GM12875 (cell line): ENCODE results near the gene PLEKHN1.

Experiments used
- H3K4me3 ChIP-seq: one replicate; pipeline ENCODE4 v1.5.1; 2011; ENCODE audit warnings: low read depth, low read length, control low read depth
- CTCF ChIP-seq: IDR thresholded peaks from 2 replicates; pipeline ENCODE4 v1.5.1; 2011; ENCODE audit warnings: low read depth, mild to moderate bottlenecking, control low read depth, inconsistent platforms, low read length, moderate library complexity, borderline replicate concordance; ENCODE audit not compliant: insufficient read depth

PLEKHN1 gene

GRCh38 chr1:1019122-1019999, 53.1 kb downstream of the PLEKHN1 start:
- peak; percentile 66 for TF ChIP-seq CTCF
- peak overlapping the region; percentile 54 for H3K4me3 ChIP-seq

GRCh38 chr1:1020000-1020404, 53.7 kb downstream of the PLEKHN1 start, which contains the start of gene AGRN:
AGRN (plus strand) TSS chr1:1020120; CDS start chr1:1020173, 53 bp downstream.
- H3K4me3 ChIP-seq: peak within 1 kb of the TSS; percentile 57
- TF ChIP-seq CTCF: no peak

- no peak for TF ChIP-seq CTCF
- H3K4me3 ChIP-seq: peak overlapping the region; percentile 57
These were observed 54.2 kb downstream of the PLEKHN1 start for GRCh38 chr1:1020415-1021009.

- H3K4me3 ChIP-seq: no peak overlapping the region
- no peak for TF ChIP-seq CTCF
These were observed 55.0 kb downstream of the PLEKHN1 start for GRCh38 chr1:1021010-1021919.

- TF ChIP-seq CTCF: no peak
- H3K4me3 ChIP-seq: no peak overlapping the region
These were observed 55.6 kb downstream of the PLEKHN1 start for GRCh38 chr1:1021920-1022259.

- no peak overlapping the region for H3K4me3 ChIP-seq
These were observed 56.2 kb downstream of the PLEKHN1 start for GRCh38 chr1:1022302-1023009.

More at GRCh38 chr1:1022302-1023009, 56.2 kb downstream of the PLEKHN1 start:
- TF ChIP-seq CTCF: no peak
